GM21825 (cell line): ENCODE results near the gene BARX2.

ENCODE experiments used
- ATAC-seq: cut with Tn5 transposase; IDR thresholded peaks from one replicate; pipeline ENCODE4 v1.9.1; 2021; ENCODE audit warnings: mild to moderate bottlenecking, moderate library complexity; ENCODE audit not compliant: unreplicated experiment

Gene BARX2

GRCh38 chr11:129435499-129436245 is 60.0 kb downstream of the BARX2 start:
- ATAC-seq, result no peak

GRCh38 chr11:129436573-129436972 is 60.9 kb downstream of the BARX2 start:
- ATAC-seq, result no peak

GRCh38 chr11:129440028-129440713 is 64.5 kb downstream of the BARX2 start:
- ATAC-seq, result no peak

GRCh38 chr11:129442171-129442570 is 66.5 kb downstream of the BARX2 start:
- no peak for ATAC-seq

- no peak for ATAC-seq
Measured at GRCh38 chr11:129443276-129443675, 67.6 kb downstream of the BARX2 start.

GRCh38 chr11:129444274-129444673 is 68.6 kb downstream of the BARX2 start:
- no peak for ATAC-seq

GRCh38 chr11:129445226-129445625 is 69.6 kb downstream of the BARX2 start:
- ATAC-seq, result no peak

GRCh38 chr11:129446572-129446971 is 70.9 kb downstream of the BARX2 start:
- no peak for ATAC-seq

- no peak for ATAC-seq
Measured at GRCh38 chr11:129447654-129448239, 72.1 kb downstream of the BARX2 start.

- ATAC-seq, result no peak
Measured at GRCh38 chr11:129451524-129451923, 75.9 kb downstream of the BARX2 start.

- ATAC-seq, result no peak
Measured at GRCh38 chr11:129453293-129453721, 77.7 kb downstream of the BARX2 start.

GRCh38 chr11:129455101-129455500 is 79.5 kb downstream of the BARX2 start:
- ATAC-seq, result no peak

- ATAC-seq, result no peak
Measured at GRCh38 chr11:129455756-129456655, 80.4 kb downstream of the BARX2 start.

GRCh38 chr11:129457321-129457720 is 81.7 kb downstream of the BARX2 start:
- ATAC-seq, result no peak

- no peak for ATAC-seq
Measured at GRCh38 chr11:129458278-129458677, 82.6 kb downstream of the BARX2 start.

- ATAC-seq, result no peak
Measured at GRCh38 chr11:129458756-129459535, 83.3 kb downstream of the BARX2 start.

GRCh38 chr11:129460714-129461113 is 85.1 kb downstream of the BARX2 start:
- no peak for ATAC-seq

- no peak for ATAC-seq
Measured at GRCh38 chr11:129484068-129484467, 108.4 kb downstream of the BARX2 start.

GRCh38 chr11:129489249-129489648 is 113.6 kb downstream of the BARX2 start:
- ATAC-seq, result no peak

GRCh38 chr11:129490004-129490403 is 114.4 kb downstream of the BARX2 start:
- no peak for ATAC-seq
